Measurements from ENCODE around the gene RERE.
"Not testable (repeated sequence)": the region's sequence is repeated elsewhere in the genome, so short reads cannot be mapped to it uniquely, and the experiment has no call there.

Gene RERE

DNA sequence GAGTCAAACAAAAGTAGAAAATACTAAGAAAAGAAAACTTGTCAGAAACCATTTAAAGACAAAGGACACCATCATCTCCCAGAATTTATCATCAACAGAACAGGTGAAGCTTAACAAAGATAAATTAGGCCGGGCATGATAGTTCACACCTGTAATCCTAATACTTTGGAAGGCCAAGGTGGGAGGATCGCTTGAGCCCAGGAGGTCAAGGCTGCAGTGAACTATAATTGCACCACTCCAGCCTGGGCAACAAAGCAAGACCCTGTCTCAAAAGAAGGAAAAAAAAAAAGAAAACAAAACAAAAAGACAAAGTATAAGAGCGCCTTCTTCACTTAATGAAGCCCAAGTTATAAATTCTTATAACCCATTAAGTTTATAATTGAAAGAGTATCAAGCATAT, 25.6 kb downstream of the RERE start:
- Histone ChIP-seq H3K9ac (ENCODE audit: low read length) (no peak overlapping the region), H3K27me3 (ENCODE audit: control insufficient read depth in 1 of 2, insufficient read depth in 2 of 2, low read length in 2 of 2) (no peaks in the 10 kb centered on the region), H3K4me3 (ENCODE audit: low read depth in 1 of 2, low read length in 2 of 2) (no peak overlapping the region), H3K36me3 (ENCODE audit: insufficient read depth, low read length) (no peaks in the 10 kb centered on the region), H3K27ac (ENCODE audit: low read depth, low read length) (no peak overlapping the region), H3K9me3 (ENCODE audit: low read length) (no peaks in the 10 kb centered on the region), H3K4me1 (ENCODE audit: insufficient read depth, low read length) (no peaks in the 10 kb centered on the region)

DNA sequence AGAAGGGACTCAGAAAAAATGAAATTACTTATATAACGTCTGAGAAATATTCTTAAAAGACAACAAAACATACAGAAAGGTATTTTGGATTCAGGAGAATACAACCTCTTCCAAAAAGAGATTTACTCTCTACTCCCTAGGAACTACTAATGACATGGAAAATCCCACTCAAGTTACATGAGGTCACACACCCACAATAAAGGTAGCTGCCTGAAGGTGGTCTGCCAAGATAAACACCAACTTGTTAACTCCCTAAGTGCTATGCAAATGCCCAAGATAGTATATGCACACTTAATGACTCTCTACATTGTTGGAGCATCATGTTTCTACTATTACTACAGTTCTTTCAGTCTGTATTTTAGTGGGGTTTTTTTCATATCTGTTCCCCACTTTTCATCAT, 26.5 kb downstream of the RERE start:
- Histone ChIP-seq H3K27me3 (ENCODE audit: control insufficient read depth in 1 of 2, insufficient read depth in 2 of 2, low read length in 2 of 2) (no peaks in the 10 kb centered on the region), H3K27ac (ENCODE audit: low read depth, low read length) (no peak overlapping the region), H3K9me3 (ENCODE audit: low read length) (no peaks in the 10 kb centered on the region), H3K9ac (ENCODE audit: low read length) (no peak overlapping the region), H3K36me3 (ENCODE audit: insufficient read depth, low read length) (no peaks in the 10 kb centered on the region), H3K4me3 (ENCODE audit: low read depth in 1 of 2, low read length in 2 of 2) (no peak overlapping the region), H3K4me1 (ENCODE audit: insufficient read depth, low read length) (no peaks in the 10 kb centered on the region)

DNA sequence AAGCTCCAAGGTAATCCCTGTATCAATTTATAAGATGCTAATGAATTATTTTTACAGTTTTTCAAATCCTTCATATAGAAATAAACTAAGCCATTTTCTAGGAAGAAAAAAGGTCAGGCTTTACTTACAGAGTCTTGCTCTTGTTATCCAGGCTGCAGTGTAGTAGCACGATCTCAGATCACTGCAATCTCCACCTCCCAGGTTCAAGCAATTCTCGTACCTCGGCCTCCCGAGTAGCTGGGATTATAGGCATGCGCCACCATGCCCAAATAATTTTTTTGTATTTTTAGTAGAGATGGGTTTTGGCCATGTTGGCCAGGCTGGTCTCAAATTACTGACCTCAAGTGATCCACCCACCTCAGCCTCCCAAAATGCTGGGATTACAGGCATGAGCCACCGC, 27.0 kb downstream of the RERE start:
- Histone ChIP-seq H3K36me3 (ENCODE audit: insufficient read depth, low read length) (no peaks in the 10 kb centered on the region), H3K9me3 (ENCODE audit: low read length) (no peaks in the 10 kb centered on the region), H3K4me1 (ENCODE audit: insufficient read depth, low read length) (no peaks in the 10 kb centered on the region), H3K9ac (ENCODE audit: low read length) (no peak overlapping the region), H3K4me3 (ENCODE audit: low read depth in 1 of 2, low read length in 2 of 2) (no peak overlapping the region), H3K27me3 (ENCODE audit: control insufficient read depth in 1 of 2, insufficient read depth in 2 of 2, low read length in 2 of 2) (no peaks in the 10 kb centered on the region), H3K27ac (ENCODE audit: low read depth, low read length) (no peak overlapping the region)

DNA sequence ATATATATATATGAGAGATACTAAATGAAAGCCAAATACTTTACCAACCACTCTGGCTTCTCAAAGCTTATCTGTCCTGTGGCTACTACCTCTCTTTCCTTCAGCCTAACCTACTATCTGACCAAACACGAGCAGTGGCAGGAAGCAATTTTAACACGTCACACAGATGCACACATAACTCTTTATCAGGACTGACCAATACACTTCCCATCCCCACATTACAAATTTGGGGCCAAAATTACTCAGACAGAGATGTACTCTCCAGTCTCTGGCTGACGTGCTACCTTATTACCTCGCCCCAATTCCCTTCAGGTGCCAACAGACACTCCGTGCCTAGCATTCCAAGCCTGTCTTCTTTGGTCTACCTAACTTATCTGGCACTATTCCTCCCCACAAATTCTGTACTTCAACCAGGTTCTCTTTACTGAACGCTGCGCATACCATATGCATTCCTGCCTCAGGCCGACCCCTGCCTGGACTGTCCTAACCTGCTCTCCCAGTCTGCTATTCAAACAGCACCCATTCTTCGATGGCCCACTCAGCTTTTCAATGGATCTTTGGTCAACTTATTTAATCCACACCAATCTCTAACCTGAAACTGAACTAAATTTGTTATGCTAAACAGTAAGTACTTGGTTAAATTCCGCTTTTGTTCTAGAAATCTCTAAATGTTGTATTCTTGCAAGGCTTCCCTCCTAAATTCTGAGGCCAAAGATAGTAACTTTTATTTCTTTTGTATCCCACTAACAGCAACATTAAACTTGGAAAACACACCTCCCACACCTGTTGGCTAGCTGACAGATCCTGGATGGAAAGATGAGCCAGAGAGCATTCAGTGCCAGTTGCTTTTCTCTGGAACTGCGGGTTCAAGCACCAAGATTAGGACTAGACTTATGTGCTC, 27.9 kb downstream of the RERE start:
- Histone ChIP-seq H3K9me3 (ENCODE audit: low read length) (no peaks in the 10 kb centered on the region), H3K4me1 (ENCODE audit: insufficient read depth, low read length) (no peaks in the 10 kb centered on the region), H3K36me3 (ENCODE audit: insufficient read depth, low read length) (no peaks in the 10 kb centered on the region), H3K9ac (ENCODE audit: low read length) (no peak overlapping the region), H3K4me3 (ENCODE audit: low read depth in 1 of 2, low read length in 2 of 2) (no peak overlapping the region), H3K27ac (ENCODE audit: low read depth, low read length) (no peak overlapping the region), H3K27me3 (ENCODE audit: control insufficient read depth in 1 of 2, insufficient read depth in 2 of 2, low read length in 2 of 2) (no peaks in the 10 kb centered on the region)

DNA sequence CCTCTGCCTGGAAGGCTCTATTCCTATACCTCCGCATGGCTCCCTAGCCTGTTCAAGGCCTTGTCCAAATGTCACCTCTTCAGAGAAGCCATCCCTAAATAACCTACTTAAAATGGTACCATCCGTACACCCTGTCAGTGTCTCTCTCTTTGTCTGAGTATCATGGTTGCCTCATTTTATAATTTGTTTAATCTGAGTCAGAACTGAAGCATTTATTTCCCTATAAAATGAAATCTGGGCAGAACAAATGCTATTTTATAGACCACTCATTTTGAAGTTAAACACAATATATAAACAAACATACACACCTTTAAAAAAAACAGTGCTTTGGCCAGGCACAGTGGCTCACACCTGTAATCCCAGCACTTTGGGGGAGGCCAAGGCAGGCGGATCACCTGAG, 30.2 kb downstream of the RERE start:
- Histone ChIP-seq H3K4me1 (ENCODE audit: insufficient read depth, low read length) (no peaks in the 10 kb centered on the region), H3K27me3 (ENCODE audit: control insufficient read depth in 1 of 2, insufficient read depth in 2 of 2, low read length in 2 of 2) (no peaks in the 10 kb centered on the region), H3K4me3 (ENCODE audit: low read depth in 1 of 2, low read length in 2 of 2) (no peak overlapping the region), H3K9ac (ENCODE audit: low read length) (no peak overlapping the region), H3K27ac (ENCODE audit: low read depth, low read length) (no peak overlapping the region), H3K36me3 (ENCODE audit: insufficient read depth, low read length) (no peaks in the 10 kb centered on the region), H3K9me3 (ENCODE audit: low read length) (no peaks in the 10 kb centered on the region)

DNA sequence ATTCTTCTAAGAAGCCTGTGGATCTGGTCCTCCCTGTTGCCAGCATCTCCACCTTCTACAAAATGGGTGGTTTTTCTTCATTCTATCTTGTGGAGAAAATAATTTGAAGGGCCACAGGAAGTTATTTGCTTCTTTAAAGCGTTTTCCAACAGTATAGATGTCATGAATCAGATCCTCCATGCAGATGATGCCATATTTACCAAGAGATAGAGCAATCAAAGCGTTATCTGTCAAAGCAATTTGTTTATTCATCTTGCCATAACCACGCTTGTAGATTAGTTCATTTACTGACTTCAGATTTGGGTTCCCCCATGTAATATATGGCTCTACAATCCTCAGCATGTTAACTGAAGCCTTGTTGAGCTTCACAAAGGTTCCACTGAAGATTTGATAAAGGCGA, 31.2 kb downstream of the RERE start:
- not testable (repeated sequence) for H3K27ac ChIP-seq (ENCODE audit: low read depth, low read length); H3K9me3 ChIP-seq (ENCODE audit: low read length)

DNA sequence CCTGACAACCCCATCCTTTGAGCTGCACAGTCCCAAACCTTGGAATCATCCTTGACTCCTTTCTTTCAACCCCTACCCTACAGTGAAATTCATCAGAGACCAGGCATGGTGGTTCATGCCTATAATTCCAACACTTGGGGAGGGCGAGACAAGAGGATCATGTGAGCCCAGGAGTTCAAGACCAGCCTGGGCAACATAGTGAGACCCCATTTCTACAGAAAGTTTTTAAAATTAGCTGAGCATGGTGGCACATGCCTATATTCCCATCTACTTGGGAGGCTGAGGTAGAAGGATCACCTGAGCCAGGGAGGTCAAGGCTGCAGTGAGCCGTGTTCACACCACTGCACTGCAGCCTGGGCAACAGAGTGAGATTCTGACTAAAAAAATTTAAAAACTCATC, 34.5 kb downstream of the RERE start:
- H3K27me3 ChIP-seq (ENCODE audit: control insufficient read depth in 1 of 2, insufficient read depth in 2 of 2, low read length in 2 of 2), result no peaks in the 10 kb centered on the region
- no peak overlapping the region for H3K27ac ChIP-seq (ENCODE audit: low read depth, low read length)
- H3K4me1 ChIP-seq (ENCODE audit: insufficient read depth, low read length), result no peaks in the 10 kb centered on the region
- no peaks in the 10 kb centered on the region for H3K36me3 ChIP-seq (ENCODE audit: insufficient read depth, low read length)
- no peak overlapping the region for H3K9ac ChIP-seq (ENCODE audit: low read length)
- no peak overlapping the region for H3K4me3 ChIP-seq (ENCODE audit: low read depth in 1 of 2, low read length in 2 of 2)
- no peaks in the 10 kb centered on the region for H3K9me3 ChIP-seq (ENCODE audit: low read length)

More for the DNA sequence above, 31.2 kb downstream of the RERE start:
- not testable (repeated sequence) for H3K27me3 ChIP-seq (ENCODE audit: control insufficient read depth in 1 of 2, insufficient read depth in 2 of 2, low read length in 2 of 2); H3K4me1 ChIP-seq (ENCODE audit: insufficient read depth, low read length); H3K4me3 ChIP-seq (ENCODE audit: low read depth in 1 of 2, low read length in 2 of 2); H3K36me3 ChIP-seq (ENCODE audit: insufficient read depth, low read length); H3K9ac ChIP-seq (ENCODE audit: low read length)

DNA sequence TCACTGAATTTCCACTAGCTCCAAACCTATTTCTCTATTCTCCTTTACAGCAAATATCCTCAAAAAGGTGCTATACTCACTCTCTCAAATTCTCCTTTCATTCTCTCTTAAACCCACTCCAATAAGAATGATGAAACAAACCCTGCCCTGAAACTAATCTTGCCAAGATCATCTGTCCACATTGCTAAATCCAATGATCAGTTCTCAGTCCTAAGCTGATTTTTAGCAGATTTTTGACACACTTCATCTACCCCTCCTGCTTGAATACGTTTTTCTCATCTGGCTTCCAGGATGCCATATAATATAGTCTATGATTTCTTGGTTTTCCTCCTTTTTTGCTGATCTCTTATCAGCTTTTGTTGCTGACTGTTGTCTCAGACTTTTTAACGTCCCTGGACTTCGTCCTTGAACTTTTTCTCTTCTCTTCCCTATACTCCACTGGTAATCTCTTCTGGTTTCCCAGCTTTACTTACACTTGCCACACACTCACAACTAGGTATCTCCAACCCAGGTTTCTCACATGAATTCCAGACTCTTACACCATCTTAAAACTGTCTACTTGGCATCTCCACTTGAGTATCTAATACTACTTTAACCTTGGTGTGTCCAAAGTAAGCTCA, 35.3 kb downstream of the RERE start:
- Histone ChIP-seq H3K9ac (ENCODE audit: low read length) (no peak overlapping the region), H3K9me3 (ENCODE audit: low read length) (no peaks in the 10 kb centered on the region), H3K27me3 (ENCODE audit: control insufficient read depth in 1 of 2, insufficient read depth in 2 of 2, low read length in 2 of 2) (no peaks in the 10 kb centered on the region), H3K27ac (ENCODE audit: low read depth, low read length) (no peak overlapping the region), H3K36me3 (ENCODE audit: insufficient read depth, low read length) (no peaks in the 10 kb centered on the region), H3K4me3 (ENCODE audit: low read depth in 1 of 2, low read length in 2 of 2) (no peak overlapping the region), H3K4me1 (ENCODE audit: insufficient read depth, low read length) (no peaks in the 10 kb centered on the region)

DNA sequence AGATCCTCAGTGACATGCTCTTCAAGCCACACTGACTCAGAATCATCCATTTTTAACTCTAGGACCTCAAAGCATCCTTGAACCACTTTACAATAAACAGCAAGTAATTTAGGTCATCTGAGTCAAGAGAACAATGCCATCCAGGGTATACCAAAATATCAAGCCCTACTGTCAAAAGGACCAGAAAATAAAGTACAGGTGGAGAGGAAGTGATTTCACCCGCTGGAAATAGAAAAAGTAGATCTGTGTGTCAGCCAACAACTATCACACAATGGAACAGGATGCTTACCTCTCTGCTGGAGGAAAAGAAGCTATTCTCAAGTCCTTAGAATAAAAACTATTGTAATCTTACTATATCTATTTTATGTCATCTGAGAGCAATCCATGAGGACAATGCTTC, 37.0 kb downstream of the RERE start:
- no peaks in the 10 kb centered on the region for H3K9me3 ChIP-seq (ENCODE audit: low read length)
- no peaks in the 10 kb centered on the region for H3K36me3 ChIP-seq (ENCODE audit: insufficient read depth, low read length)
- no peak overlapping the region for H3K9ac ChIP-seq (ENCODE audit: low read length)
- H3K27me3 ChIP-seq (ENCODE audit: control insufficient read depth in 1 of 2, insufficient read depth in 2 of 2, low read length in 2 of 2), result no peaks in the 10 kb centered on the region
- H3K4me1 ChIP-seq (ENCODE audit: insufficient read depth, low read length), result no peaks in the 10 kb centered on the region
- H3K27ac ChIP-seq (ENCODE audit: low read depth, low read length), result no peak overlapping the region
- no peak overlapping the region for H3K4me3 ChIP-seq (ENCODE audit: low read depth in 1 of 2, low read length in 2 of 2)

DNA sequence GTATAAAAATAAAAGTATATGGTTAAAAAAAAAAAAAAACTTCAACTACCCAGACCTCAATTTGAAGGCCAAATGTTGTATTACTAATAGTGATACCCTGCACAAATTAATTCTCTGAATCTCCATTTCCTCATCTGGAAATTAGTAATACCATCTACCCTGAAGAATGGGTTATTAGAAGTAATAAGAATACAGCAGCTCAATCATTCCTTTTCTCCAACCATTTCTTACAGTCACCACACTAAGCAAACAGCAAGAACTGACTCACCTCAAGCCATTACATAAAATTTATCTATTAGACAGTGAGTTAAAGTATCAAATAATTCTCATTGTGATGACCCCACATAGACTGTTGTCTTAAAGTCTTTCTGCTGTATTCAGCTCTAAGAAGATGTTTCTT, 39.6 kb downstream of the RERE start:
- Histone ChIP-seq H3K9ac (ENCODE audit: low read length) (no peak overlapping the region), H3K36me3 (ENCODE audit: insufficient read depth, low read length) (no peaks in the 10 kb centered on the region), H3K4me1 (ENCODE audit: insufficient read depth, low read length) (no peaks in the 10 kb centered on the region), H3K27me3 (ENCODE audit: control insufficient read depth in 1 of 2, insufficient read depth in 2 of 2, low read length in 2 of 2) (no peaks in the 10 kb centered on the region), H3K9me3 (ENCODE audit: low read length) (no peaks in the 10 kb centered on the region), H3K4me3 (ENCODE audit: low read depth in 1 of 2, low read length in 2 of 2) (no peak overlapping the region), H3K27ac (ENCODE audit: low read depth, low read length) (no peak overlapping the region)

DNA sequence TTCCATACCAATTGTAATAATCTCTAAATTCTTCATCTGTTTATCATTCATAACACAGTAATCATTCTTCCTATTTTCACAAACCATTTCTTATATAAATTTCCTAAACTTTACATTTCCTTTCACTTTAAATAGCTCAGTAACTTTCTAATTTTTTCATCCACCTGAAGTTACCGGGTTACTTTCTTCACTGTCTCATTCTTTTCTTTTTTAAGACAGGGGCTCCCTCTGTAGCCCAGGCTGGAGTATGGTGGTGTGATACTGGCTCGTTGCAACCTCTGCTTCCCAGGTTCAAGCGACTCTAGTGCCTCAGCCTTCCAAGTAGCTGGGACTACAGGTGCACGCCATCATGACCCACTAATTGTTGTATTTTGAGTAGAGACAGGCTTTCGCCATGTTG, 41.3 kb downstream of the RERE start:
- Histone ChIP-seq H3K27ac (ENCODE audit: low read depth, low read length) (no peak overlapping the region), H3K36me3 (ENCODE audit: insufficient read depth, low read length) (no peaks in the 10 kb centered on the region), H3K27me3 (ENCODE audit: control insufficient read depth in 1 of 2, insufficient read depth in 2 of 2, low read length in 2 of 2) (no peaks in the 10 kb centered on the region), H3K4me3 (ENCODE audit: low read depth in 1 of 2, low read length in 2 of 2) (no peak overlapping the region), H3K9ac (ENCODE audit: low read length) (no peak overlapping the region), H3K4me1 (ENCODE audit: insufficient read depth, low read length) (no peaks in the 10 kb centered on the region), H3K9me3 (ENCODE audit: low read length) (no peaks in the 10 kb centered on the region)

DNA sequence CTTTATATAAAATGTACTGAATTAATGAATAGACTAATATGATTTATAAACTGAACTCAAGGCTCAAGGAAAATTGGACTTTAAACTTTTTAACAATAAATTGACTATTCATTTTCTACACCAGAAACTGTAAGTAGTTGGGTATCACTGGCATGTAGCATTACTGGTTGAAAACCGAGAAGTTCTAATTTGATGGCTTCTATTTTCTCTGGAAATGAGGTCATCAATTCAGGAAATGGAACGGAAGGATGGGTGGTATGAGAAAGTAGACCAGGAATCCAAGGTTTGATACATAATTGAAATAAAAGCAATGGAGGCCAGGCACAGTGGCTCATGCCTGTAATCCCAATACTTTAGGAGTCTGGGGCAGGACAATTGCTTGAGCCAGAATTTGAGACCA, 50.4 kb downstream of the RERE start:
- Histone ChIP-seq H3K27me3 (ENCODE audit: control insufficient read depth in 1 of 2, insufficient read depth in 2 of 2, low read length in 2 of 2) (no peaks in the 10 kb centered on the region), H3K9ac (ENCODE audit: low read length) (no peak overlapping the region), H3K27ac (ENCODE audit: low read depth, low read length) (no peak overlapping the region), H3K36me3 (ENCODE audit: insufficient read depth, low read length) (no peaks in the 10 kb centered on the region), H3K4me1 (ENCODE audit: insufficient read depth, low read length) (peaks cover 18% of the 10 kb centered on the region), H3K4me3 (ENCODE audit: low read depth in 1 of 2, low read length in 2 of 2) (no peak overlapping the region), H3K9me3 (ENCODE audit: low read length) (no peaks in the 10 kb centered on the region)

All from muscle layer of colon (tissue), 2 donors.